ENCODE data around the gene COL4A2. TPM values are rescaled to one million over a fixed set of nuclear protein-coding genes. Genes with fewer than 3 reads are reported as not detected.

The COL4A2 gene
- total RNA-seq, 1 donor from 2014 or later = 7.6 TPM

- H3K36me3 ChIP-seq (ENCODE audit: control insufficient read depth, insufficient read depth, low read length) = peaks cover 1% of the 10 kb centered on the region
- FAIRE-seq (no peak), DNase-seq (ENCODE audit: low read depth) (no peak)
- H3K4me3 ChIP-seq (ENCODE audit: low read depth, low read length) = no peak overlapping the region
- TF ChIP-seq, protein P1, sequence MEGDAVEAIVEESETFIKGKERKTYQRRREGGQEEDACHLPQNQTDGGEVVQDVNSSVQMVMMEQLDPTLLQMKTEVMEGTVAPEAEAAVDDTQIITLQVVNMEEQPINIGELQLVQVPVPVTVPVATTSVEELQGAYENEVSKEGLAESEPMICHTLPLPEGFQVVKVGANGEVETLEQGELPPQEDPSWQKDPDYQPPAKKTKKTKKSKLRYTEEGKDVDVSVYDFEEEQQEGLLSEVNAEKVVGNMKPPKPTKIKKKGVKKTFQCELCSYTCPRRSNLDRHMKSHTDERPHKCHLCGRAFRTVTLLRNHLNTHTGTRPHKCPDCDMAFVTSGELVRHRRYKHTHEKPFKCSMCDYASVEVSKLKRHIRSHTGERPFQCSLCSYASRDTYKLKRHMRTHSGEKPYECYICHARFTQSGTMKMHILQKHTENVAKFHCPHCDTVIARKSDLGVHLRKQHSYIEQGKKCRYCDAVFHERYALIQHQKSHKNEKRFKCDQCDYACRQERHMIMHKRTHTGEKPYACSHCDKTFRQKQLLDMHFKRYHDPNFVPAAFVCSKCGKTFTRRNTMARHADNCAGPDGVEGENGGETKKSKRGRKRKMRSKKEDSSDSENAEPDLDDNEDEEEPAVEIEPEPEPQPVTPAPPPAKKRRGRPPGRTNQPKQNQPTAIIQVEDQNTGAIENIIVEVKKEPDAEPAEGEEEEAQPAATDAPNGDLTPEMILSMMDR (IDR thresholded peaks at IDR 0.05; ENCODE audit: insufficient read depth, low read length, severe bottlenecking) = no peak
- no peaks in the 10 kb centered on the region for H3K27me3 ChIP-seq (ENCODE audit: control insufficient read depth, insufficient read depth, low read length)
These were observed 41.8 kb upstream of the COL4A2 start for GRCh38 chr13:110265341-110265681.

DNA sequence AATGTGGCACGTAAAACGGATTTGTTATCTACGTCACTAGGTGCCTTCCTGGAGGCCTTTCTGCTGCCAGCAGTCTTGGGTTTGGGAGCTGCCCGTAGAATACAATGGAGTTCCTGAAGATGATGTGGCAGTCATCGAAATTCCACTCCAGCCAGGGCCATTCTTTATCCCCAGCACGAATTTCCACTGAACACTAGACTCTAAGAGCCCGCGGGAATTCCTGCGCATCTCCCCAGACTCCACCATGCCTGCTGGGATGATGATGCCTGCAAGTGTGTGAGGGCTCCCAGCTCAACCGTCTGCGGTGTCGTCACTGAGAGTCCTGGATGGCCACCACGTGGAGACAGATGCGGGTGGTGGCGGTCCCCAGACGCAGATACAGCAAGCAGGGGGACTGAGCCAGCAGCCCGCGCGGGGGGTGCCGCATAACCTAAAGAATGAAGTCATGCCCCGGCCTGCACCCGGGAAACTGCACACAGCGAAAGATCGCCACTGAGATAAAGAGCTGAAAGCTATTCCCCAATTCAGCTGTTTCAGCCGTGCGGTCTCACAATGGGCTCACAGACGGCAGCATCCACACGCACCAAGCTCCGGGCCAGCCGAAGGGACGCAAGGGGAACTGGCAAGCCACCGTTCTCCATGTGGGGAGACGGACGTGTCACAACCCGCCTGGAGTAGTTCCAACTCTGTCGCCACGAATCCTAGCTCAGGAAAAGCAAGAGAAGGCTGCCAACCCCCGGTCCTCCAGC is 41.2 kb upstream of the COL4A2 start:
- Histone ChIP-seq H3K27me3 (ENCODE audit: control insufficient read depth, insufficient read depth, low read length) (no peaks in the 10 kb centered on the region), H3K36me3 (ENCODE audit: control insufficient read depth, insufficient read depth, low read length) (peaks cover 1% of the 10 kb centered on the region), H3K4me3 (ENCODE audit: low read depth, low read length) (no peak overlapping the region)
- TF ChIP-seq, protein P1 (IDR thresholded peaks at IDR 0.05; ENCODE audit: insufficient read depth, low read length, severe bottlenecking) = no peak
- FAIRE-seq (no peak), DNase-seq (ENCODE audit: low read depth) (no peak)

DNA sequence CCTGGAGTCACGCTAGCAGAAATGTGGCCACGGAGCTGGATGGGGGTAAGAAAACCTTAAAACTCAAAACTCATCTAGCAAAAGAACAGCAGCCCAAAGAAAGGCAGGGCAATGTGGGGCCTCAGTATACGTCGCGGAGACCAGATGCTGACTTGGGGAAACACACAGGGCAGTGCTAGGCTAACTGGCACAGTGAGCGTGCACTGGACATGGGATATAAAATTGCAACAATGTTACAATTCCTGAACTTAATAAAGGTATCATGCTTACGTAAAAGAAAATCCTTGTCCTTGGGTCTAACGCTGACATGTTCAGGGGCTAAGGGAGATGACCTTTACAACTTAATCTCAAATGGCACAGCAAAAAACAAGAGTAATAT is 40.7 kb upstream of the COL4A2 start:
- Histone ChIP-seq H3K36me3 (ENCODE audit: control insufficient read depth, insufficient read depth, low read length) (peaks cover 1% of the 10 kb centered on the region), H3K27me3 (ENCODE audit: control insufficient read depth, insufficient read depth, low read length) (no peaks in the 10 kb centered on the region), H3K4me3 (ENCODE audit: low read depth, low read length) (no peak overlapping the region)
- FAIRE-seq (no peak), DNase-seq (ENCODE audit: low read depth) (no peak)
- TF ChIP-seq, protein P1 (IDR thresholded peaks at IDR 0.05; ENCODE audit: insufficient read depth, low read length, severe bottlenecking) = no peak

GRCh38 chr13:110266983-110267382 is 40.1 kb upstream of the COL4A2 start:
- Histone ChIP-seq H3K4me3 (ENCODE audit: low read depth, low read length) (no peak overlapping the region), H3K27me3 (ENCODE audit: control insufficient read depth, insufficient read depth, low read length) (no peaks in the 10 kb centered on the region), H3K36me3 (ENCODE audit: control insufficient read depth, insufficient read depth, low read length) (peaks cover 1% of the 10 kb centered on the region)
- DNase-seq (ENCODE audit: low read depth) (no peak), FAIRE-seq (no peak)
- TF ChIP-seq, protein P1 (IDR thresholded peaks at IDR 0.05; ENCODE audit: insufficient read depth, low read length, severe bottlenecking) = no peak

GRCh38 chr13:110268061-110268460 is 39.0 kb upstream of the COL4A2 start:
- no peak overlapping the region for H3K4me3 ChIP-seq (ENCODE audit: low read depth, low read length)
- FAIRE-seq = no peak
- H3K27me3 ChIP-seq (ENCODE audit: control insufficient read depth, insufficient read depth, low read length) = no peaks in the 10 kb centered on the region
- TF ChIP-seq, protein P1 (IDR thresholded peaks at IDR 0.05; ENCODE audit: insufficient read depth, low read length, severe bottlenecking) = no peak
- peaks cover 1% of the 10 kb centered on the region for H3K36me3 ChIP-seq (ENCODE audit: control insufficient read depth, insufficient read depth, low read length)
- DNase-seq (ENCODE audit: low read depth) = no peak
